Stimulated activated CD4-positive, alpha-beta T cell treated with anti-CD3 and anti-CD28 coated beads, Interleukin-4, amount 100 ng/mL, for 48 hours (primary cell): ENCODE results near the gene NRP1.
"Not testable (repeated sequence)": the region's sequence is repeated elsewhere in the genome, so short reads cannot be mapped to it uniquely, and the experiment has no call there.

Source experiments
- DNase-seq, 2 donors: peaks; one replicate each; pipeline ENCODE4 v3.0.0-alpha.2; 2020; ENCODE audit warnings: low read depth in 2 of 2

The NRP1 gene

GRCh38 chr10:33150889-33151288 lies 183.6 kb downstream of the NRP1 start:
- no peak for DNase-seq

DNA sequence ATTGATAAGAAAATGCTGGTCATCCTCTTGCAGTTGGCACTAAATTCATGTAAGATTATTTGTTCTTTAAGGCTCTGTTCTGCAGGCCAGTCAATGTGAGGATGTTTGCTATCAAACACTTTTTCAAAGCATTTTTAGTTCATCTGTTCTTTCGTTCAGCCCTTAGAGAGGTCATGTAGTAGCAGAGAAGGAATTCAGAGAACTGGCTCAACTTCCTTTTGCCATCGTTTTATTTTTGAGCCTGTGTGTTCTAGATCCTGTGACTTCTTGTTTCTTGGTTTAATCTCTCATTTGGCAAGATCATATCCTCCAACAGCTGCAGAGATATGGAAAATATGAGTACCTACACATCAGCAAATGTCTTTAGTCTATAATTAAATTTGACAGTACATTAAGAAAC lies 184.3 kb downstream of the NRP1 start:
- DNase-seq: no peak

DNA sequence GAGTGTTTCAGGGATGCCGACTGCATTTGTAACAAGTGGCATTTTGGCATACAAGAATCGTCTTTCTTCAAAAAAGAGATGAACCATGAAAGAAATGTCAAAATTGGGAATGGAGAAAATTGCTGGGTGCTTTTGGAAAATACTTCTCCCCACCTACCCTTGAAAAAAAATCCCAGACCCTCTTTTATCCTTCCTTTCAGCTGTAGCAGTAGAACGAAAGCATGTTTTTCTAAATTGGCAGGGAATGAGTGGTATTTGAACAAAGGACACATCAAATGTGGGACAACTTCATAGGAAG lies 187.5 kb downstream of the NRP1 start:
- DNase-seq: no peak

DNA sequence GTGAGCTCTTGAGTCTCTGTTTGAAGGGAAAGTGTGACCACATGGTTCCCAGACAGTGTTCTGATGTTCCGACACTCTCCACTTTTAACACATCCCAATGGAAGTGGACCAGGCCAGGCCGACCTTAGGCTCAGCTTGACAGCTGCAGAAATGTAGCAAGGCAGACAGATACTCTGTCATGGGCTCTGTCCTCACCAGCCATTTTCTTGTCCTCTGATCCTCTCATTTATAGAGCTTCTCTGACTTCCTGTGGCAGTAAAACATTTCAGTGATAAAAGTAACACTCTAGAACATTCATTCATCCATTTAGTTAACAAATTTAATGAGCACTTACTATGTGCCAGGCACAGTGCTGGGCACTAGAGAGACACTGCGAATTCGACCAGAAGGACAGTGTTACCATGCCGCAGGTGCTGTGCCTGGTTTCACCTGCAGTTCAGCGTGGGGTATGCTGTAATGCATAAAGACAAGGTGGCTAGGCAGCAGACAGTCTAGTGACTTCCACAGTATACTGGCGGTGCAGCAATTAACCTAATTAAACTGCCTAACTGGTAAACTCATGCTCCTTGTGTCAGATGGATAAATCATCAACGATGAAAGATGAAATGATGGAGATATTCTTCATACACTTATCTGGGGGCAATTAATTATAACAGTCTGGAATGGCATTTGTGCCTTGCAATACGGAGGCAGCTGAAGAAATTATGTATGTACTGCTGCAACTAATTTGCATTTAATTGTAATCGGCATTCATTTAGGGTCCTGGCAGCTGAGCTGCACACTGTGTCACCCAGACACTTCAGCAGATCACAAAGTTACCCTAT lies 188.1 kb downstream of the NRP1 start:
- no peak for DNase-seq

GRCh38 chr10:33145451-33146188 lies 188.8 kb downstream of the NRP1 start:
- no peak for DNase-seq

GRCh38 chr10:33143160-33143728 lies 191.2 kb downstream of the NRP1 start:
- DNase-seq: peak in 1 of 2 donors; percentile 49

GRCh38 chr10:33142295-33142694 lies 192.2 kb downstream of the NRP1 start:
- no peak for DNase-seq

GRCh38 chr10:33141251-33141650 lies 193.2 kb downstream of the NRP1 start:
- no peak for DNase-seq

DNA sequence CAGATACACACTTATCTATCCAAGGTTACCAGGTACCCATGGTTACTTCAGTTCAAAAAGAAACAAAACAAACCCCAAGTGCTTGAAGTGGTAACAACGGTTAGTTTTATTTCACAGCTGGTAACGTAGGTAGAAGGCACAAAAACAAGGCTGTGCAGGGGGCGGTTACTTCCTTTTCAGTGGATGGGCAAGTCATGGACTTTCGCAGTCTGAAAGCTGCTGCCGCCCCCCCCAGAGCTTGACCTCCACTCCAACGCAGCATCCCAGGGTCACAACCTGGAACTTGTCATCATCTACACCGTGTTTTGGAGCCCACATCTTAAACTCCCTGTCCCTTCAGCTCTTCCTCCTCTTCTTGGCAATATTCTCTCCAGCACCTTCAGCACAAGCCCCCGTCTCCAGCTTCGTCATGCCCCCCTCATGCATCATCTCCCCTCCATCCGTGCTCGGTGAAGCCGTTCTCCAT lies 195.3 kb downstream of the NRP1 start:
- DNase-seq: peak in 1 of 2 donors; percentile 52

DNA sequence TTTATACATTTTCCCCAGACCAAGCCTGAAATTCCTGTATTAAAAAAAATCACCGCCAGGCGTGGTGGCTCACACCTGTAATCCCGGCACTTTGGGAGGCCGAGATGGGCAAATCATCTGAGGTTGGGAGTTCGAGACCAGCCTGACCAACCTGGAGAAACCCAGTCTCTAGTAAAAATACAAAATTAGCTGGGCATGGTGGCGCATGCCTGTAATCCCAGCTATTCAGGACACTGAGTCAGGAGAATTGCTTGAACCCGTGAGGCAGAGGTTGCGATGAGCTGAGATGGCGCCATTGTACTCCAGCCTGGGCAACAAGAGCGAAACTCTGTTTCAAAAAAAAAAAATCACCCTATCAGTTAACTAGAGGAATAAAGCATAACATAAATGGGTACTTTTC lies 195.8 kb downstream of the NRP1 start:
- not testable (repeated sequence) for DNase-seq

DNA sequence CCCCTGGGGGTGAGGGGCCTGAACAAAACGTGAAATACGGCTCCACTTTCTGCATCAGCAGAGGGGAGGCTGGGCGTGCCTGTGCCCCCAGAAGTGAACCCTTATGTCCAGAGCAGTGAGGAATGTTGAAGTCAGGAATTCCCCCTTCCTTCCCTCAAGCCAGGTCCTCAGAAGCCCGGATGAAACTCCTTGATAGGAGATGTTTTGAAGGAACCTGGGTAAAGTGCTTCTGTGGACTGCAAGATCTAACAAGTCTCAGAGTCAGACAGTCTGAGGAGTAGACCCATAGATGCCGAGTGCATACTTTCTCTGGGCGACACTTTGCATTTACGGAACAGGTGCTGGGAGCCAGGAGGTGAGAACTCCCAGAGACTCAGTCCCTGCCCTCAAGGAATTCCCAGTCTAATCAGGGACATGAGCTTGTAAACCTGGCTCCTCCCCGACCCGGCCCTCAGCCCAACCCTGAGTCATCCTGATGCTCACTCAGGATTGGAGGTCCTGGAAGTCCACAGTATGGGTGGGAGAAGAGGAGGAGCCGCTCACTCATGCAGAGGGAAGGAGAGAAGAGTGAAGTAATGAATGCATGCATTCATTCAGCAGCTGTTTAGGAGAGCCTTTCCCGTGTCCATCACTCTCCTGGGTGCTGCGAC lies 197.0 kb downstream of the NRP1 start:
- no peak for DNase-seq

DNA sequence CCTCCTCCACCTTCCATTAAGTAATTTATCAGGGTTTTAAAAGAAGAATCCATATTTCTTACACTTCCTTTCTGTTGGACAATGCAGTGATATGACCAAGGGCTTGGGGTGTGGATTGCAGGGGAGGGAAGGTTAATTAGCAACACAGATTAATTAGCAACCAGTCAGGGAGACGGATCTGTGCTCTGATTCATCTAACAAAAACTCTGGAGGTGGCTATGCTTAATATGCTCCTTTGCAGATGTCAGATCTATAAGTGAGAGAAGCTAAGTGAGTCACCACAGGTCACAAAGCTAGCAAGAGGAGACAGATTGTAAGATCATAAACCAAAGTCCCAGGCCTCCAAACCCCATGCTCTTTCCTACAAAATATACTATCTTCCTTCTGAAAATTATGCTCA lies 197.7 kb downstream of the NRP1 start:
- no peak for DNase-seq

- no peak for DNase-seq
Measured at GRCh38 chr10:33136271-33136670, 198.2 kb downstream of the NRP1 start.

DNA sequence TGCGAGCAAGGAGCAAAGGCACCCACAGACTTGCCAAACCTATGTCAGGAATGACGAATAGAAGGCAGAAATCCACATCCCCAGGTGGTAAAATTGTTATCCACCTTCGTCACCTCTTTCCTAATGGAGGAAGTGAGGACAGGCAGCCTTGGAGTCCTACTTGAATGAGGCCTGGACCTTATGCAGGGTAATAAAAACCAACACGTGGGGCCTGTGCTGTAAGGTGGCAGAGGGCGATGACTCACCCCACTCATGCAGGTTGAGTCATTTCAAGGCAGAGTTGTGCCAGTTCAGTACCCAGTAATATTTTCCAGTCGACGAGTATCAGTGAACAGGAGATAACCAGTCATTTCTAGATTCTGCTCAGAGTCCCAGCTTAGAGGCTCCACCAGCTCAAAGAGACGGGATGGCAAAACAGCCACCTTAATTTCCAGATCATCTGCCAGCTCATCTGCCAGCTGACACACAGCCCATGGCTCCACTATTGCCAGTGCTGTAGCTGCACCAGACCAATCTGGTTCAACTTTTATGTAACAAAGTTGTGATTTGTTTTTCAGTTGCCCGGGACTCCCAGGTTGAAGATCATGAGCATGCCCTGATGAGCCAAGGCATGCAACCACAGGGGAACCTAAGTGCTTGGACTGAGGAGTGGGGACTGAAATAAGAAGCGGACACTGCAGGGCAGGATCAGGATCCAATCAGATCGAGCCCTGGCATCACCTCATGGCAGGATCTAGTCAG lies 200.3 kb downstream of the NRP1 start:
- peak; percentile 52 to 67 for DNase-seq

DNA sequence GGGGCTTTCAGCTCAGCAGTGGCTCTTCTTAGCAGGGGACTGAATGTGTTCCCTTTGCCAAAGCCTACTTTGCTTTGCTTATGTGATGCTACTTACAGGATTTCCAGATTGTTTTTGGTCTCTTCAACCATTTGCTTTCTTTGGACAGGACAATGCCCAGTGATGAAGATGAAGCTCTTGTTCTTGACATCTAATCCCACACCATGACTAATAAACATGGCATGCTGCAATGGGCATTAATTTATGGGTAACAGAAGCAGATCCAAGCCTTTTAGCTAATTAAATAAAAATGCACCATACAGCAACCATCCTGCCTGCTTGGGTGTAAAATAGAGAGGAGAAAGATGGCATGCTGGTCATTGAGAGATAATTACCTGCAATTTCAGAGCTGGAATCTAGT lies 200.9 kb downstream of the NRP1 start:
- DNase-seq: no peak

GRCh38 chr10:33132626-33133025 lies 201.8 kb downstream of the NRP1 start:
- DNase-seq: peak in 1 of 2 donors; percentile 46

- no peak for DNase-seq
Measured at GRCh38 chr10:33129996-33130386, 204.5 kb downstream of the NRP1 start.

- no peak for DNase-seq
Measured at GRCh38 chr10:33129141-33129995, 205.1 kb downstream of the NRP1 start.

GRCh38 chr10:33127622-33128021 lies 206.8 kb downstream of the NRP1 start:
- DNase-seq: no peak
